ENCODE results near the gene POLR2L.

GRCh38 chr11:836274-836673, 6.1 kb downstream of the POLR2L start:
- TF ChIP-seq, protein P1, sequence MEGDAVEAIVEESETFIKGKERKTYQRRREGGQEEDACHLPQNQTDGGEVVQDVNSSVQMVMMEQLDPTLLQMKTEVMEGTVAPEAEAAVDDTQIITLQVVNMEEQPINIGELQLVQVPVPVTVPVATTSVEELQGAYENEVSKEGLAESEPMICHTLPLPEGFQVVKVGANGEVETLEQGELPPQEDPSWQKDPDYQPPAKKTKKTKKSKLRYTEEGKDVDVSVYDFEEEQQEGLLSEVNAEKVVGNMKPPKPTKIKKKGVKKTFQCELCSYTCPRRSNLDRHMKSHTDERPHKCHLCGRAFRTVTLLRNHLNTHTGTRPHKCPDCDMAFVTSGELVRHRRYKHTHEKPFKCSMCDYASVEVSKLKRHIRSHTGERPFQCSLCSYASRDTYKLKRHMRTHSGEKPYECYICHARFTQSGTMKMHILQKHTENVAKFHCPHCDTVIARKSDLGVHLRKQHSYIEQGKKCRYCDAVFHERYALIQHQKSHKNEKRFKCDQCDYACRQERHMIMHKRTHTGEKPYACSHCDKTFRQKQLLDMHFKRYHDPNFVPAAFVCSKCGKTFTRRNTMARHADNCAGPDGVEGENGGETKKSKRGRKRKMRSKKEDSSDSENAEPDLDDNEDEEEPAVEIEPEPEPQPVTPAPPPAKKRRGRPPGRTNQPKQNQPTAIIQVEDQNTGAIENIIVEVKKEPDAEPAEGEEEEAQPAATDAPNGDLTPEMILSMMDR (IDR thresholded peaks at IDR 0.05): no peak
- TF ChIP-seq POLR2A (IDR thresholded peaks at IDR 0.05): no peak
